Right lobe of liver (tissue), 4 donors: ENCODE results near the gene ANKRD13D.

ENCODE experiments used
- CTCF ChIP-seq, 4 donors: fragments of 200-600 bp in 3 of 4; fragments of 450-650 bp in 1 of 4; IDR thresholded peaks; one replicate each; pipeline versions ENCODE4 v1.5.1 to v1.8.0; 2016 to 2022; ENCODE audit warnings: antibody characterized with exemption in 4 of 4, mild to moderate bottlenecking in 2 of 4
- POLR2A ChIP-seq: fragments of 450-650 bp; IDR thresholded peaks from one replicate; pipeline ENCODE4 v1.6.1; 2017; ENCODE audit warnings: antibody characterized with exemption, mild to moderate bottlenecking
- donor health status: DM: no; HTN: no; CAD: no.
- donor health status: DM: no; HTN: no; CAD: no.
- donor health status: DM: no; HTN: yes; CAD: no.

- TF ChIP-seq CTCF (IDR thresholded peaks at IDR 0.05) = no peak
- TF ChIP-seq POLR2A = no peak
Observed at GRCh38 chr11:67311051-67311555, 22.0 kb downstream of the ANKRD13D start.
